Measurements from ENCODE around the gene AGPS. TPM values are rescaled to one million over a fixed set of nuclear protein-coding genes. Genes with fewer than 3 reads are reported as not detected.

AGPS gene
- total and polyA plus RNA-seq, 2 of the 13 experiments (the other 11 are each of a cell fraction or from before 2014, with no cell fraction given) = 39.4 to 99.0 TPM

DNA sequence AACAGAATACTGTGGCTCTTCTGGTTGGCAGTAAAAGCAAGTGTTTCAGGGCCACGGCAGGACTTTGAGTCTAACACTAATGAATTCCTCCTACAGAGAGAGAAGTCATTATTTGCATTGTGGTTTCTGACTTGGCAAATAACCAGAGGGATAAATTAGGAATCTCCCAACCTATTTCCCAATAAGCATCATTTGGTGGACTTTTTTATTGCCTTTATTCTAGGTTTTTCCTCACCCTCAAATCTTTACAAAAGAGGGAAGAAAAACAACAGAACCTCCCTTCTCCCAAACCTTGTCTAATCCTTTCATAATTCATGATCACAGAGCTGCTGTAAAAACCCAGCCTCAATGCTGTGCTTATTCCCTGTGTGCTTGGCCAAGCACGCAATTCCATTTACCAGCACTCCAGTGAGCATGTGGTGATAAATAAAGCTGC, 179.7 kb downstream of the AGPS start (continued):
- TF ChIP-seq, protein P1, sequence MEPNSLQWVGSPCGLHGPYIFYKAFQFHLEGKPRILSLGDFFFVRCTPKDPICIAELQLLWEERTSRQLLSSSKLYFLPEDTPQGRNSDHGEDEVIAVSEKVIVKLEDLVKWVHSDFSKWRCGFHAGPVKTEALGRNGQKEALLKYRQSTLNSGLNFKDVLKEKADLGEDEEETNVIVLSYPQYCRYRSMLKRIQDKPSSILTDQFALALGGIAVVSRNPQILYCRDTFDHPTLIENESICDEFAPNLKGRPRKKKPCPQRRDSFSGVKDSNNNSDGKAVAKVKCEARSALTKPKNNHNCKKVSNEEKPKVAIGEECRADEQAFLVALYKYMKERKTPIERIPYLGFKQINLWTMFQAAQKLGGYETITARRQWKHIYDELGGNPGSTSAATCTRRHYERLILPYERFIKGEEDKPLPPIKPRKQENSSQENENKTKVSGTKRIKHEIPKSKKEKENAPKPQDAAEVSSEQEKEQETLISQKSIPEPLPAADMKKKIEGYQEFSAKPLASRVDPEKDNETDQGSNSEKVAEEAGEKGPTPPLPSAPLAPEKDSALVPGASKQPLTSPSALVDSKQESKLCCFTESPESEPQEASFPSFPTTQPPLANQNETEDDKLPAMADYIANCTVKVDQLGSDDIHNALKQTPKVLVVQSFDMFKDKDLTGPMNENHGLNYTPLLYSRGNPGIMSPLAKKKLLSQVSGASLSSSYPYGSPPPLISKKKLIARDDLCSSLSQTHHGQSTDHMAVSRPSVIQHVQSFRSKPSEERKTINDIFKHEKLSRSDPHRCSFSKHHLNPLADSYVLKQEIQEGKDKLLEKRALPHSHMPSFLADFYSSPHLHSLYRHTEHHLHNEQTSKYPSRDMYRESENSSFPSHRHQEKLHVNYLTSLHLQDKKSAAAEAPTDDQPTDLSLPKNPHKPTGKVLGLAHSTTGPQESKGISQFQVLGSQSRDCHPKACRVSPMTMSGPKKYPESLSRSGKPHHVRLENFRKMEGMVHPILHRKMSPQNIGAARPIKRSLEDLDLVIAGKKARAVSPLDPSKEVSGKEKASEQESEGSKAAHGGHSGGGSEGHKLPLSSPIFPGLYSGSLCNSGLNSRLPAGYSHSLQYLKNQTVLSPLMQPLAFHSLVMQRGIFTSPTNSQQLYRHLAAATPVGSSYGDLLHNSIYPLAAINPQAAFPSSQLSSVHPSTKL (CRISPR knock-in tag; IDR thresholded peaks at IDR 0.05) = peak; percentile 32; the same call in 1 of the 2 replicates
- TF ChIP-seq HNF4A (CRISPR knock-in tag; IDR thresholded peaks at IDR 0.05) (peak; percentile 50), CBFB (CRISPR knock-in tag; IDR thresholded peaks at IDR 0.05) (0 out of 2 replicates have a peak, but pooled peaks have one; percentile 34), KDM5B (CRISPR knock-in tag; IDR thresholded peaks at IDR 0.05; ENCODE audit: borderline replicate concordance) (no peak), NFE2 (CRISPR knock-in tag; IDR thresholded peaks at IDR 0.05) (no peak), GTF3A (CRISPR knock-in tag; conservative IDR thresholded peaks at IDR 0.05) (no peak), ZBTB8A (CRISPR knock-in tag; IDR thresholded peaks at IDR 0.05; ENCODE audit: borderline replicate concordance, low read depth) (no peak), YY1 (IDR thresholded peaks at IDR 0.05; ENCODE audit: insufficient read depth, insufficient replicate concordance, low read depth, low read length) (peak; percentile 17), POLR2A (IDR thresholded peaks at IDR 0.05; ENCODE audit: insufficient read depth in 1 of 2, low read depth in 2 of 2, low read length in 2 of 2) (0 out of 4 replicates have a peak, but pooled peaks of 1 of the 2 experiments have one; percentile 22)
- TF ChIP-seq, protein P2, sequence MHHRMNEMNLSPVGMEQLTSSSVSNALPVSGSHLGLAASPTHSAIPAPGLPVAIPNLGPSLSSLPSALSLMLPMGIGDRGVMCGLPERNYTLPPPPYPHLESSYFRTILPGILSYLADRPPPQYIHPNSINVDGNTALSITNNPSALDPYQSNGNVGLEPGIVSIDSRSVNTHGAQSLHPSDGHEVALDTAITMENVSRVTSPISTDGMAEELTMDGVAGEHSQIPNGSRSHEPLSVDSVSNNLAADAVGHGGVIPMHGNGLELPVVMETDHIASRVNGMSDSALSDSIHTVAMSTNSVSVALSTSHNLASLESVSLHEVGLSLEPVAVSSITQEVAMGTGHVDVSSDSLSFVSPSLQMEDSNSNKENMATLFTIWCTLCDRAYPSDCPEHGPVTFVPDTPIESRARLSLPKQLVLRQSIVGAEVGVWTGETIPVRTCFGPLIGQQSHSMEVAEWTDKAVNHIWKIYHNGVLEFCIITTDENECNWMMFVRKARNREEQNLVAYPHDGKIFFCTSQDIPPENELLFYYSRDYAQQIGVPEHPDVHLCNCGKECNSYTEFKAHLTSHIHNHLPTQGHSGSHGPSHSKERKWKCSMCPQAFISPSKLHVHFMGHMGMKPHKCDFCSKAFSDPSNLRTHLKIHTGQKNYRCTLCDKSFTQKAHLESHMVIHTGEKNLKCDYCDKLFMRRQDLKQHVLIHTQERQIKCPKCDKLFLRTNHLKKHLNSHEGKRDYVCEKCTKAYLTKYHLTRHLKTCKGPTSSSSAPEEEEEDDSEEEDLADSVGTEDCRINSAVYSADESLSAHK (CRISPR knock-in tag; IDR thresholded peaks at IDR 0.05; ENCODE audit: borderline replicate concordance) = no peak
- TF ChIP-seq, protein P3, sequence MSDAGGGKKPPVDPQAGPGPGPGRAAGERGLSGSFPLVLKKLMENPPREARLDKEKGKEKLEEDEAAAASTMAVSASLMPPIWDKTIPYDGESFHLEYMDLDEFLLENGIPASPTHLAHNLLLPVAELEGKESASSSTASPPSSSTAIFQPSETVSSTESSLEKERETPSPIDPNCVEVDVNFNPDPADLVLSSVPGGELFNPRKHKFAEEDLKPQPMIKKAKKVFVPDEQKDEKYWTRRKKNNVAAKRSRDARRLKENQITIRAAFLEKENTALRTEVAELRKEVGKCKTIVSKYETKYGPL (CRISPR knock-in tag; IDR thresholded peaks at IDR 0.05) = no peak
